Tibial nerve (tissue), 4 donors: ENCODE results near the gene ANO10. TPM values are rescaled to one million over a fixed set of nuclear protein-coding genes. Genes with fewer than 3 reads are reported as not detected.
"Not testable (repeated sequence)": the region's sequence is repeated elsewhere in the genome, so short reads cannot be mapped to it uniquely, and the experiment has no call there.

Source experiments
- DNase-seq, 2 donors: peaks; one replicate each; pipeline ENCODE4 v3.0.0-alpha.2; 2019; ENCODE audit warnings: low spot score in 2 of 2
- H3K27ac ChIP-seq, 4 donors: fragments of 200-600 bp; sonication (generic) in 3 of 4; one replicate each; pipeline ENCODE4 v1.5.1; 2017 to 2019; ENCODE audit warnings: mild to moderate bottlenecking in 1 of 4
- H3K27me3 ChIP-seq, 2 donors: fragments of 200-600 bp; sonication (generic) in 1 of 2; one replicate each; pipeline versions ENCODE4 v1.5.1 to v1.6.0; 2017 to 2019
- H3K36me3 ChIP-seq, 3 donors: fragments of 200-600 bp; sonication (generic); one replicate each; pipeline ENCODE4 v1.5.1; 2018 to 2019
- H3K4me1 ChIP-seq, 4 donors: fragments of 200-600 bp; sonication (generic) in 3 of 4; one replicate each; pipeline ENCODE4 v1.5.1; 2017 to 2019
- H3K4me3 ChIP-seq, 4 donors: fragments of 200-600 bp; sonication (generic) in 3 of 4; one replicate each; pipeline ENCODE4 v1.5.1; 2017 to 2019; ENCODE audit warnings: mild to moderate bottlenecking in 1 of 4, moderate library complexity in 1 of 4
- H3K9me3 ChIP-seq, 4 donors: fragments of 200-600 bp; sonication (generic) in 3 of 4; one replicate each; pipeline ENCODE4 v1.5.1; 2017 to 2019
- CTCF ChIP-seq, 5 experiments: fragments of 200-600 bp in 3 of 5; fragments of 450-650 bp in 2 of 5; sonication (generic) in 3 of 5; IDR thresholded peaks; one replicate each; pipeline ENCODE4 v1.5.1; 2016 to 2019; ENCODE audit warnings: antibody characterized with exemption in 5 of 5, mild to moderate bottlenecking in 3 of 5, moderate library complexity in 2 of 5
- EP300 ChIP-seq, 2 donors: sonication (generic); formaldehyde crosslinking; IDR thresholded peaks; one replicate each; pipeline ENCODE4 v1.6.1; 2017; ENCODE audit warnings: antibody characterized with exemption in 2 of 2, mild to moderate bottlenecking in 1 of 2
- POLR2A ChIP-seq, 2 donors: fragments of 450-650 bp; IDR thresholded peaks; one replicate each; pipeline ENCODE4 v1.6.1; 2017; ENCODE audit warnings: antibody characterized with exemption in 2 of 2, mild to moderate bottlenecking in 2 of 2, moderate library complexity in 2 of 2
- WGBS, 2 donors: methylation state at CpG; one replicate each; pipeline ENCODE4 v1.1.5; 2018; 5-methylcytosine and 5-hydroxymethylcytosine counted together
- total RNA-seq, 4 donors: library from RNA; depleted of rRNA; stranded (reverse); fragments of >200 nt; gene quantifications; one replicate each; pipeline ENCODE4 v1.1.0, GENCODE V29; 2016

ANO10 gene
- total RNA-seq, 4 donors from 2014 or later = 19.4 to 28.8 (median 21.2) TPM

DNA sequence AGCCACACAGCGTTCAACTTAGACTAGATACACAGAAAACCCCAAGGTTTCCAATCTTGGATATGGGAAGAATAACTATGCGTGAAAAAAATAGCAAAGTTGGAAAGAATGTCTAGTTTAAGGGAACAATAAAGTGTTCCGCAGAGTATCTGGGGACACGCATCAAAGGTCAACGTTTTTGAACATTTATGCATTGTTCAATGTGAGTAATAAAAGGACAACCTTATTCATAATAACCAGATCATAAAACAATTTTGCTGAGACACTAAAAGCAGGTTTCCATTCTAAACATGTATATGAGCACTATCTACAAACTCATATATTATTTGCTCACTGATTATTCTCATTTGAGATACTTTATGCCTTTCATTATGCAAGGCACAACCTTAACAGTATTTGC is 7.8 kb downstream of the ANO10 start:
- no peak overlapping the region for H3K4me3 ChIP-seq
- no peaks in the 10 kb centered on the region for H3K36me3 ChIP-seq
- H3K4me1 ChIP-seq = no peaks in the 10 kb centered on the region
- no peaks in the 10 kb centered on the region for H3K27me3 ChIP-seq
- no peak overlapping the region for H3K27ac ChIP-seq
- 94% methylated on average over 5 of the region's 5 CpGs for WGBS, 2 donors
- no peak for TF ChIP-seq EP300 (IDR thresholded peaks at IDR 0.05)
- no peak for TF ChIP-seq POLR2A (IDR thresholded peaks at IDR 0.05)
- TF ChIP-seq CTCF (IDR thresholded peaks at IDR 0.05) = no peak
- H3K9me3 ChIP-seq = no peaks in the 10 kb centered on the region
- DNase-seq = no peak

DNA sequence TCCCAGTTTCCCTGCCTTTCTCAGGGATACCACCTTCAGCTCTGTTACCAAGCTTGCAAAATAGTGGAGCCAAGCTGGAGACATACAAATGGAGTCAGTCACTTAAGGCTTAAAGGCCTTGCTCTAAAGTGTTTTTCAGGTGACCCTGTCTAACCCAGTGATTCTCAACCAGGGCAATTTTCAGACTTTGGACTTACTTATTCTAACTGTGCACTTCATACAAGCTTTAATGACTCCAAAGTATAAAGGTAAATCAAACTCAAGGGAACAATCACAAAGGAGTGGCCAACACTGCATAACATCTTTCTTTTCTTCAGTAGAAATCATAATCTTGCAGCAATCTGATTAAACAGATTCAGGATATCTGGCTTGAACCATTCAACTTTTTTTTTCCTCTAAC is 9.4 kb downstream of the ANO10 start:
- TF ChIP-seq POLR2A (IDR thresholded peaks at IDR 0.05) = no peak
- no peak for TF ChIP-seq EP300 (IDR thresholded peaks at IDR 0.05)
- TF ChIP-seq CTCF (IDR thresholded peaks at IDR 0.05) = no peak
- DNase-seq = no peak
- no peaks in the 10 kb centered on the region for H3K4me1 ChIP-seq
- H3K27ac ChIP-seq = no peak overlapping the region
- H3K27me3 ChIP-seq = no peaks in the 10 kb centered on the region
- no peaks in the 10 kb centered on the region for H3K36me3 ChIP-seq
- no peaks in the 10 kb centered on the region for H3K9me3 ChIP-seq
- H3K4me3 ChIP-seq = no peak overlapping the region

GRCh38 chr3:43609406-43609805 is 12.4 kb downstream of the ANO10 start:
- 93% methylated on average over 1 of the region's 1 CpG for WGBS, 2 donors
- H3K4me3 ChIP-seq = no peak overlapping the region
- H3K27ac ChIP-seq = no peak overlapping the region
- no peak for DNase-seq
- no peaks in the 10 kb centered on the region for H3K9me3 ChIP-seq
- H3K4me1 ChIP-seq = no peaks in the 10 kb centered on the region
- no peak for TF ChIP-seq CTCF (IDR thresholded peaks at IDR 0.05)
- no peak for TF ChIP-seq POLR2A (IDR thresholded peaks at IDR 0.05)
- no peak for TF ChIP-seq EP300 (IDR thresholded peaks at IDR 0.05)
- no peaks in the 10 kb centered on the region for H3K27me3 ChIP-seq
- H3K36me3 ChIP-seq = peaks cover 0 to 11% (median 0%) of the 10 kb centered on the region in 3 donors

- WGBS, 2 donors = 83 to 85% methylated on average over 1 of the region's 1 CpG
- H3K36me3 ChIP-seq = peaks cover 0 to 17% (median 0%) of the 10 kb centered on the region in 3 donors
- no peak overlapping the region for H3K27ac ChIP-seq
- no peaks in the 10 kb centered on the region for H3K9me3 ChIP-seq
- H3K27me3 ChIP-seq = no peaks in the 10 kb centered on the region
- H3K4me3 ChIP-seq = no peak overlapping the region
- DNase-seq = no peak
- no peaks in the 10 kb centered on the region for H3K4me1 ChIP-seq
- TF ChIP-seq EP300 (IDR thresholded peaks at IDR 0.05) (no peak), CTCF (IDR thresholded peaks at IDR 0.05) (no peak), POLR2A (IDR thresholded peaks at IDR 0.05) (no peak)
These were observed 13.1 kb downstream of the ANO10 start for GRCh38 chr3:43608751-43609150.

DNA sequence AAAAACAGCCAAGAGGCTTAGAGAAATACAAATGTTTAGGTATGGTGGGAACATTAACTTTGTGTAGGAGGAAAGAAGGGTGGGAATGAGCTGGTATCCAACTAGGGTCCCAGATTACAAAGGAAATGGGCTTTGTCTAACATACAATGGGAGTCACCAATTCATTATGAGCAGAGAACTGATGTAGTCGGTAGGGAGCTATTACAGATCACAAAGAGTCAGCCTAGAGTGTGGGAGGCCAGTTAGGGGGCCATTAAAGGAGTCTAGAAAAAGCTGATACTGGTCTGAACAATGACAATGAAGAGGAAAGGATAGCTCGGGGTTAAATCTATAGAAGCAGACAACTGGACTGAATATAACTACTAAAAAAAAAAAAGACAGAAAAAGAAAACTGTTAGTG is 15.5 kb downstream of the ANO10 start:
- H3K4me1 ChIP-seq = no peaks in the 10 kb centered on the region
- WGBS, 2 donors = 50 to 61% methylated on average over 2 of the region's 2 CpGs
- peaks cover 0 to 32% (median 0%) of the 10 kb centered on the region in 3 donors for H3K36me3 ChIP-seq
- no peak for DNase-seq
- H3K9me3 ChIP-seq = no peaks in the 10 kb centered on the region
- no peaks in the 10 kb centered on the region for H3K27me3 ChIP-seq
- no peak overlapping the region for H3K4me3 ChIP-seq
- TF ChIP-seq POLR2A (IDR thresholded peaks at IDR 0.05) = no peak
- no peak for TF ChIP-seq EP300 (IDR thresholded peaks at IDR 0.05)
- no peak for TF ChIP-seq CTCF (IDR thresholded peaks at IDR 0.05)
- H3K27ac ChIP-seq = no peak overlapping the region

GRCh38 chr3:43599959-43600358 is 21.9 kb downstream of the ANO10 start:
- H3K27me3 ChIP-seq, H3K4me1 ChIP-seq, H3K27ac ChIP-seq, H3K4me3 ChIP-seq, DNase-seq: not testable (repeated sequence)
- Histone ChIP-seq H3K9me3 (peaks cover 0 to 13% (median 0%) of the 10 kb centered on the region in 4 donors), H3K36me3 (peaks cover 0 to 56% (median 0%) of the 10 kb centered on the region in 3 donors)
- 53 to 58% methylated on average over 2 of the region's 2 CpGs for whole genome bisulfite sequencing, 2 donors
